ENCODE data around the gene CDH12.
"Not testable (repeated sequence)": the region's sequence is repeated elsewhere in the genome, so short reads cannot be mapped to it uniquely, and the experiment has no call there.

Gene CDH12

DNA sequence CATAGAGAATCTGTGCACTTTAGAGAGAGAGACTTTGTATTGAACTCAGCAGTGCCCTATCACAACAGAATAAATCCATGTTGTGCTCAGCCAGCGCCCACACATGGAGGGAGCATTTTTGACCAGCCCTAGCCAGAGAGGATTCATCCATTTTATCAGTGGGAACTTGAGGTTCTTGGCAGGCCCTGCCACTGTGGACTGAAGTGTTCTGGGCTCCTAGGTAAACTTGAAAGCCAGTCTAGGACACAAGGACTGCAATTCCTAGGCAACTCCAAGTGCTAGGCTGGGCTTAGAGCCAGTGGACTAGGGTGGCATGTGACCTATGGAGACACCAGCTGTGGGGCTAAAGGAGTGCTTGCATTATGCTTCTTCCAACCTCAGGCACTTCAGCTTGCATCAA, 523.5 kb downstream of the CDH12 start:
- Histone ChIP-seq H3K27me3 (ENCODE audit: insufficient read depth, low read length) (no peaks in the 10 kb centered on the region), H3K9me3 (ENCODE audit: insufficient read depth, low read depth, low read length) (no peaks in the 10 kb centered on the region), H3K23ac (ENCODE audit: low read length) (no peak overlapping the region), H3K9ac (ENCODE audit: low read length) (peak overlapping the region; percentile 31), H2BK12ac (ENCODE audit: low read length) (no peak overlapping the region), H2AK5ac (ENCODE audit: low read length) (no peak overlapping the region), H3K27ac (ENCODE audit: low read depth, low read length) (no peak overlapping the region), H3K4me2 (ENCODE audit: low read length) (no peak overlapping the region), H4K91ac (ENCODE audit: low read depth, low read length) (no peak overlapping the region), H3K4ac (ENCODE audit: low read depth, low read length) (no peak overlapping the region), H3K79me1 (ENCODE audit: low read length) (no peaks in the 10 kb centered on the region), H3K79me2 (ENCODE audit: control insufficient read depth, insufficient read depth, low read length, poor library complexity) (no peaks in the 10 kb centered on the region), H4K12ac (ENCODE audit: low read depth, low read length) (no peak overlapping the region), H3K4me1 (ENCODE audit: control insufficient read depth in 1 of 2, insufficient read depth in 2 of 2, low read length in 2 of 2) (no peaks in the 10 kb centered on the region), H4K8ac (ENCODE audit: low read depth, low read length) (no peak overlapping the region), H2BK5ac (ENCODE audit: low read depth, low read length, poor library complexity) (no peak overlapping the region), H3K18ac (ENCODE audit: low read length) (no peak overlapping the region), H3K36me3 (ENCODE audit: control insufficient read depth in 1 of 2, insufficient read depth in 2 of 2, low read length in 2 of 2) (no peaks in the 10 kb centered on the region), H2AFZ (ENCODE audit: insufficient read depth, low read length, poor library complexity) (no peak overlapping the region), H3K4me3 (ENCODE audit: low read depth, low read length) (no peak overlapping the region), H3K14ac (ENCODE audit: low read length) (no peak overlapping the region), H2BK120ac (ENCODE audit: insufficient read depth, low read length, poor library complexity) (no peak overlapping the region)
- DNase-seq, result no peak
- no CpG with 5 or more reads among the region's 1 CpG for WGBS (ENCODE audit: extremely low coverage, insufficient coverage, insufficient read length)

DNA sequence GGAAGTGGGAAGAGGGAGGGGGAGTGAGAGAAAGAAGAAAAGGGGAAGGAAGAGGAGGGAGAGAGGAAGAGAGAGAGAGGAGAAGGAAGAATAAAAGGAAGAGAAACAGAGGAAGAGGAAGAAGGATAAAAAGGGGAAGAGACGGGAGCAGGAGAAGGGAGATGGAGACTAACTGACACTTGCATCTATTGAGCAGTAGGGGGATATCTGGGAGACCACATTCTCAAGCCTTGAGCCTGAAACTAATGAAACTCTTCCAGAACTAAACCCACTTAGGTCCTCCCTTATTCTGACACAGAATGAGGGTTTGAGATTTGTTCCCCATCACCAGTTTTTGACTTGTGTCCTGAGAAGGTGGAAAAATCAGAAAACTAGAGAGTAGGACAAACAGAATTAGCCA, 533.3 kb downstream of the CDH12 start:
- H3K4ac ChIP-seq (ENCODE audit: low read depth, low read length), result no peak overlapping the region
- no peak overlapping the region for H3K18ac ChIP-seq (ENCODE audit: low read length)
- no peak overlapping the region for H2BK12ac ChIP-seq (ENCODE audit: low read length)
- WGBS (ENCODE audit: extremely low coverage, insufficient coverage, insufficient read length), result no CpG with 5 or more reads among the region's 1 CpG
- H4K12ac ChIP-seq (ENCODE audit: low read depth, low read length), result no peak overlapping the region
- H2BK5ac ChIP-seq (ENCODE audit: low read depth, low read length, poor library complexity), result no peak overlapping the region
- H4K8ac ChIP-seq (ENCODE audit: low read depth, low read length), result no peak overlapping the region
- no peak overlapping the region for H3K27ac ChIP-seq (ENCODE audit: low read depth, low read length)
- no peaks in the 10 kb centered on the region for H3K36me3 ChIP-seq (ENCODE audit: control insufficient read depth in 1 of 2, insufficient read depth in 2 of 2, low read length in 2 of 2)
- H3K79me2 ChIP-seq (ENCODE audit: control insufficient read depth, insufficient read depth, low read length, poor library complexity), result no peaks in the 10 kb centered on the region
- no peaks in the 10 kb centered on the region for H3K9me3 ChIP-seq (ENCODE audit: insufficient read depth, low read depth, low read length)
- no peaks in the 10 kb centered on the region for H3K27me3 ChIP-seq (ENCODE audit: insufficient read depth, low read length)
- H3K9ac ChIP-seq (ENCODE audit: low read length), result no peak overlapping the region
- no peak overlapping the region for H4K91ac ChIP-seq (ENCODE audit: low read depth, low read length)
- H3K14ac ChIP-seq (ENCODE audit: low read length), result no peak overlapping the region
- H2AFZ ChIP-seq (ENCODE audit: insufficient read depth, low read length, poor library complexity), result no peak overlapping the region
- DNase-seq, result no peak
- no peak overlapping the region for H2AK5ac ChIP-seq (ENCODE audit: low read length)
- no peak overlapping the region for H3K4me3 ChIP-seq (ENCODE audit: low read depth, low read length)
- no peak overlapping the region for H3K23ac ChIP-seq (ENCODE audit: low read length)
- no peaks in the 10 kb centered on the region for H3K4me1 ChIP-seq (ENCODE audit: control insufficient read depth in 1 of 2, insufficient read depth in 2 of 2, low read length in 2 of 2)
- H3K4me2 ChIP-seq (ENCODE audit: low read length), result no peak overlapping the region
- H3K79me1 ChIP-seq (ENCODE audit: low read length), result no peaks in the 10 kb centered on the region
- H2BK120ac ChIP-seq (ENCODE audit: insufficient read depth, low read length, poor library complexity), result no peak overlapping the region

DNA sequence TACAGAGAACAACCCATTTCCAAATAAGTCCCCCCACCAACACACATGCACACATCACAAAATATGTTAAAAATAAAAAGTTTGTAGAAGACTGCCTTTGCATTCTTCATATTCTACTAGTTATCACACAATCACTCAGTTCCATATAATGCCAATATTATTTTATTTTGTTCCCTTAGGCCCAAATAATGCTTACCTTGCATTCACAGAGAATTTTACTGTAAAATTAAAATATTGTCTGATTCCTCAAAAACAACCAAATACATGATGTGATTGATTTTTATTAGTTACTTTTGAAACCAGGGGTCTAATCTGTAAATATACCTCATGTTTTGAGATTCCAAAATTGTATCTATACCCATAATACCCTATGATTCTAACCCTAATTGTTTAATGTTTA, 536.9 kb downstream of the CDH12 start:
- Histone ChIP-seq H3K4me3 (ENCODE audit: low read depth, low read length) (no peak overlapping the region), H3K4me1 (ENCODE audit: control insufficient read depth in 1 of 2, insufficient read depth in 2 of 2, low read length in 2 of 2) (no peaks in the 10 kb centered on the region), H3K27ac (ENCODE audit: low read depth, low read length) (no peak overlapping the region), H2BK12ac (ENCODE audit: low read length) (no peak overlapping the region), H3K9me3 (ENCODE audit: insufficient read depth, low read depth, low read length) (no peaks in the 10 kb centered on the region), H2AK5ac (ENCODE audit: low read length) (no peak overlapping the region), H3K36me3 (ENCODE audit: control insufficient read depth in 1 of 2, insufficient read depth in 2 of 2, low read length in 2 of 2) (no peaks in the 10 kb centered on the region), H3K79me2 (ENCODE audit: control insufficient read depth, insufficient read depth, low read length, poor library complexity) (no peaks in the 10 kb centered on the region), H3K23ac (ENCODE audit: low read length) (no peak overlapping the region), H3K18ac (ENCODE audit: low read length) (no peak overlapping the region), H3K79me1 (ENCODE audit: low read length) (no peaks in the 10 kb centered on the region), H3K4ac (ENCODE audit: low read depth, low read length) (no peak overlapping the region), H3K27me3 (ENCODE audit: insufficient read depth, low read length) (no peaks in the 10 kb centered on the region), H3K9ac (ENCODE audit: low read length) (no peak overlapping the region), H2BK5ac (ENCODE audit: low read depth, low read length, poor library complexity) (no peak overlapping the region), H3K14ac (ENCODE audit: low read length) (no peak overlapping the region), H2BK120ac (ENCODE audit: insufficient read depth, low read length, poor library complexity) (no peak overlapping the region), H3K4me2 (ENCODE audit: low read length) (no peak overlapping the region), H4K8ac (ENCODE audit: low read depth, low read length) (no peak overlapping the region), H4K91ac (ENCODE audit: low read depth, low read length) (no peak overlapping the region), H2AFZ (ENCODE audit: insufficient read depth, low read length, poor library complexity) (no peak overlapping the region), H4K12ac (ENCODE audit: low read depth, low read length) (no peak overlapping the region)
- DNase-seq, result no peak

DNA sequence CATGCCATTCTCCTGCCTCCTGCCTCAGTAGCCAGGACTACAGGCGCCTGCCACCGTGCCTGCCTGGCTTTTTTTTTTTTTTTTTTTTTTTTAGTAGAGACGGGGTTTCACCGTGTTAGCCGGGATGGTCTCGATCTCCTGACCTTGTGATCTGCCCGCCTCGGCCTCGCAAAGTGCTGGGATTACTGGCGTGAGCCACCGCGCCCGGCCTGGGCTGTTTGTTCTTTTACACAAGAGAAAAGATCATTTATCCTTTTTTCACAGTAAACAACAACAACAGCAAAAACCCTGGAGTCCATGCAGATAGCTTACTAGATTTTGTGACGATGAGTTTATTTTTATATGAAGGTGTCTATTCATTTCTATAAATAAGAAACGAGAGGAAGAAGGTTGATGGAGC, 538.1 kb downstream of the CDH12 start:
- not testable (repeated sequence) for H3K4ac ChIP-seq (ENCODE audit: low read depth, low read length)

More for the DNA sequence above, 538.1 kb downstream of the CDH12 start:
- not testable (repeated sequence) for H3K23ac ChIP-seq (ENCODE audit: low read length); H3K27ac ChIP-seq (ENCODE audit: low read depth, low read length); H3K9me3 ChIP-seq (ENCODE audit: insufficient read depth, low read depth, low read length); H3K79me1 ChIP-seq (ENCODE audit: low read length); H3K4me2 ChIP-seq (ENCODE audit: low read length); H3K14ac ChIP-seq (ENCODE audit: low read length); H2AK5ac ChIP-seq (ENCODE audit: low read length); H4K8ac ChIP-seq (ENCODE audit: low read depth, low read length); H4K12ac ChIP-seq (ENCODE audit: low read depth, low read length); H3K4me3 ChIP-seq (ENCODE audit: low read depth, low read length); H3K4me1 ChIP-seq (ENCODE audit: control insufficient read depth in 1 of 2, insufficient read depth in 2 of 2, low read length in 2 of 2); H2AFZ ChIP-seq (ENCODE audit: insufficient read depth, low read length, poor library complexity); H2BK12ac ChIP-seq (ENCODE audit: low read length); H3K27me3 ChIP-seq (ENCODE audit: insufficient read depth, low read length); H2BK120ac ChIP-seq (ENCODE audit: insufficient read depth, low read length, poor library complexity); DNase-seq; H3K79me2 ChIP-seq (ENCODE audit: control insufficient read depth, insufficient read depth, low read length, poor library complexity); H4K91ac ChIP-seq (ENCODE audit: low read depth, low read length); H3K36me3 ChIP-seq (ENCODE audit: control insufficient read depth in 1 of 2, insufficient read depth in 2 of 2, low read length in 2 of 2); H3K9ac ChIP-seq (ENCODE audit: low read length); H3K18ac ChIP-seq (ENCODE audit: low read length); H2BK5ac ChIP-seq (ENCODE audit: low read depth, low read length, poor library complexity)
- WGBS (ENCODE audit: extremely low coverage, insufficient coverage, insufficient read length), result 100% methylated on average over 1 of the region's 15 CpGs

All from trophoblast cell (in vitro differentiated cells and primary cell).